Measurements from ENCODE around the gene APOBEC3G.
"Not testable (repeated sequence)": the region's sequence is repeated elsewhere in the genome, so short reads cannot be mapped to it uniquely, and the experiment has no call there.

APOBEC3G gene

GRCh38 chr22:39077026-39077840 is at the start of gene APOBEC3G:
APOBEC3G (plus strand) TSS chr22:39077275; CDS start chr22:39077362, 87 bp downstream.
- DNase-seq, result not testable (repeated sequence)

- no peak for DNase-seq
These were observed 49.4 kb upstream of the APOBEC3G start for GRCh38 chr22:39027717-39028116.

GRCh38 chr22:39028281-39028680 is 48.8 kb upstream of the APOBEC3G start:
- DNase-seq, result no peak

- no peak for DNase-seq
These were observed 47.8 kb upstream of the APOBEC3G start for GRCh38 chr22:39029227-39029626.

- DNase-seq, result no peak
These were observed 46.4 kb upstream of the APOBEC3G start for GRCh38 chr22:39030705-39031104.

DNA sequence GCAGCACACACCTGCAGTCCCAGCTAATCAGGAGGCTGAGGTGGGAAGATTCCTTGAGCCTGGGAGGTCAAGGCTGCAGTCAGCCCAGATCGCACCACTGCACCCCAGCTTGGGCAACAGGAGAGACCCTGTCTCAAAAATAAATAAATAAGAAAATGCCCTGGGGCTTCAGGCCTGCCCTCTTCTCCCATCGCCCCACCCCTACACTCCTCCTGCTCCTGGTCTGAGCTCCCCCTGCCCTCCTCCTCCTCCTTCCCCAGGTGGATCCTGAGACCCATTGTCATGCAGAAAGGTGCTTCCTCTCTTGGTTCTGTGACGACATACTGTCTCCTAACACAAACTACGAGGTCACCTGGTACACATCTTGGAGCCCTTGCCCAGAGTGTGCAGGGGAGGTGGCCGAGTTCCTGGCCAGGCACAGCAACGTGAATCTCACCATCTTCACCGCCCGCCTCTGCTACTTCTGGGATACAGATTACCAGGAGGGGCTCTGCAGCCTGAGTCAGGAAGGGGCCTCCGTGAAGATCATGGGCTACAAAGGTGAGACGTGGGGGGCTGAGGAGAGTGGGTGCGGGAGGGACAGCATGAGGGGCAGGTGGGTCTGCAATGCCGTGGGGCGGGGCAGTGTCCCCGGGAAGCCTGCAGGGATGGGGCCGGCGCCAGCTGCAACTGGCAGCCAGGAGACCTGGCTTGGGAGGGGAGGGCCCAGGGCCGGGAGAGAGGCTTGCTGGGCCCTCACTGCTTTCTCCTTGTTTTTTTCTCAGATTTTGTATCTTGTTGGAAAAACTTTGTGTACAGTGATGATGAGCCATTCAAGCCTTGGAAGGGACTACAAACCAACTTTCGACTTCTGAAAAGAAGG is 45.4 kb upstream of the APOBEC3G start:
- DNase-seq, result not testable (repeated sequence)

- not testable (repeated sequence) for DNase-seq
These were observed 40.0 kb upstream of the APOBEC3G start for GRCh38 chr22:39037071-39037470.

DNA sequence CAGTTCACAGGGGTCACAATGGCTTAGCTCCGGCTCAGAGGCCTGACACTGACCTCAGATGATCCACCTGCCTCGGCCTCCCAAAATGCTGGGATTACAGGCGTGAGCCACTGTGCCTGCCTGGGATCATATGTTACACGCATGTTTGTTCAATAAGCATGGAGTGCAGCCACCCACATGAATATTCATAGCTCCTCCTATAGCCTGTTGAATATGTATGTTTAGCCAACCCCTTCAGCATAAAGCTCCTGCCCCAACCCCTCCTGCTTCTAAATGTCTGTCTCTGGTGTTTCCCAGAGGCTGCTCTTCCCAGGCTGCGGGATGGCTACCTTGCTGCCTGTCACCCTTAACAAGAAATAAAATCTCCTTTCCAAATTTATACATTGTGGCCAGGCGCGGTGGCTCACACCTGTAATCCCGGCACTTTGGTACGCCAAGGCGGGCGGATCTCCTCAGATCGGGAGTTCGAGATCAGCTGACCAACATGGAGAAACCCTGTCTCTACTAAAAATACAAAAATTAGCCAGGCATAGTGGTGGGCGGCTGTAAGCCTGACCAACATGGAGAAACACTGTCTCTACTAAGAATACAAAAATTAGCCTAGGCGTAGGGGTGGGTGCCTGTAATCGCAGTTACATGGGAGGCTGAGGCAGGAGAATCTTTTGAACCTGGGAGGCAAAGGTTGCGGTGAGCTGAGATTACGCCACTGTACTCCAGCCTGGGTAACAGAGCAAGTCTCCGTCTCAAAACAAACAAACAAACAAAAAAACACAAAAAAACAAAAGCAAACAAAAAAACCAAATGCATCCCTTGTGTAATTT is 37.6 kb upstream of the APOBEC3G start:
- DNase-seq, result no peak

DNA sequence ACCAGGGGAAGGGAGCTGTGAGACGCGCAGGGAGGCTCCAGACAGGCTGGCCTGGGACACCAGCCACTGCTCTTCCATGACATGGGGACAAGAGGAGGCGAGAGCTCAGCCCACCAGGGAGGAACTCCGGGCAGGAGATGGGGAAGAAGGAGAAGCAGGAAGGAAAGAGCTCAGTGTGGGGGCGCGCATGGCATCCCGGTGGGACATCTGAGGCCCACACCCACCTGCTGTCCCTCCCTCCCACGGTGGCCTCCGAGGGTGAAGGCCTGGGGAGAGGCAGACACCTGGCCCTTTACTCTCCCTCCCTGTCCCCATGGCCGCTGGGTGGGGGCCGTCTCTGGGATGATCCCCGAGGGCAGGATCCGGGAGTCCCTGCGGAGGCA is 36.9 kb upstream of the APOBEC3G start:
- DNase-seq, result not testable (repeated sequence)

DNA sequence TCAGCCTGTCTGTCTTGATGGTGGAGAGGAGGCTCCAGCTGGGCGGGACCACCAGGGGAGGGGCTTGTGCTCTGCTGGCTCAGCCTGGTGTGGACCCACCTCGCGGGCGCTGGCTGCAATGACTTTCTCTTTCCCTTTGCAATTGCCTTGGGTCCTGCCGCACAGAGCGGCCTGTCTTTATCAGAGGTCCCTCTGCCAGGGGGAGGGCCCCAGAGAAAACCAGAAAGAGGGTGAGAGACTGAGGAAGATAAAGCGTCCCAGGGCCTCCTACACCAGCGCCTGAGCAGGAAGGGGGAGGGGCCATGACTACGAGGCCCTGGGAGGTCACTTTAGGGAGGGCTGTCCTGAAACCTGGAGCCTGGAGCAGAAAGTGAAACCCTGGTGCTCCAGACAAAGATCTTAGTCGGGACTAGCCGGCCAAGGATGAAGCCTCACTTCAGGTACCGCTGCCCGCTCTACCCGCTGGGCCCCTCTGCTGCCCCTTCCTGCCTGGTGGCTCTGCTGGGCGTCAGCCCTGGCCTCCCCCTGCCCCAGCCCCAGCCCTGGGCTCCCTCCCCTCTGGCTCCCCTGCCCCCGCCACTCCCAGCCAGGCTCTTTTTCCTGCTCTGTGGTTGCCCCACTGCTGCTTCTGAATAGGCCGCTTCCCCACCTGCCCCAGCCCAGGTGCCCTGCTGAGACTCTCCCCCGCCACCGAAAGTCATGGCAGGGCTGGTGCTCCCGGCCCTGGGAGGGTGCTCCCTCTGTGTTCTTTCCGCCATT is 36.4 kb upstream of the APOBEC3G start, which contains the start of gene APOBEC3F:
TSS of gene APOBEC3F (plus strand) at position 327 of the 759 bp plus-strand sequence. CDS start at position 424, 97 bp downstream.
- not testable (repeated sequence) for DNase-seq

DNA sequence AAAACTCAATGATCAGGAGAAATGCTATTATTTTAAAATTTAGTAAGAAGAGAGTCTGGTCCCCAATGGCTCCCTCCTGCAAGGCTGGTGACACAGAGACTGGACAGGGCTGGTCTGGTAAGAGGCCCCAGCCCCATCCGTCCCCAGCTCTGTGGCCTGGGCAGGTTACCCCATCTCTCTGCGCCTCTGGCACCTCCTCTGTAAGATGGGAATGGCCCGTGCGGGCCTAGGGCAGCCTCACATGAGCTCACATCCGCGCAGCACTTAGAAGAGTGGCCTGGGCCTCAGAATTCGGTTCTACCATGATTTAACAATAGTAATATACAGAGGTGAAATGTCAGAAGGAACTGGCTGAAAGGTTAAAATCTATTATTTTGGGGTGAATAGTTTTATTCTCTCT is 35.2 kb upstream of the APOBEC3G start:
- DNase-seq, result no peak

DNA sequence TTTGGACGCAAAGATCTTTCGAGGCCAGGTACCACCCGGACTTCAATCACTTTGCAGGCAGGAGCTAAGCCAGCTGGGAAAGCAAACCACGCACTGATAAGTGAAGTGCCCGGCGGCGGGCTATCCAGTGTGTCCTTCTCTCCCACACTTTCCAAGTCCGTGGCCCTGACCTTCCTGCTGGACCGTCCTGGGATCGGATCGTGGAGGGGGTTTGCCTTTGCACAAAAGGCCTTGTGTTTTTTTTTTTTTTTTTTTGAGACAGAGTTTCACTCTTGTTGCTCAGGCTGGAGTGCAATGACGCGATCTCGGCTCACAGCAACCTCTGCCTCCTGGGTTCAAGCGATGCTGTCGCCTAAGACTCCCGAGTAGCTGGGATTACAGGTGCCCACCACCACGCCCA is 34.0 kb upstream of the APOBEC3G start:
- DNase-seq, result not testable (repeated sequence)

DNA sequence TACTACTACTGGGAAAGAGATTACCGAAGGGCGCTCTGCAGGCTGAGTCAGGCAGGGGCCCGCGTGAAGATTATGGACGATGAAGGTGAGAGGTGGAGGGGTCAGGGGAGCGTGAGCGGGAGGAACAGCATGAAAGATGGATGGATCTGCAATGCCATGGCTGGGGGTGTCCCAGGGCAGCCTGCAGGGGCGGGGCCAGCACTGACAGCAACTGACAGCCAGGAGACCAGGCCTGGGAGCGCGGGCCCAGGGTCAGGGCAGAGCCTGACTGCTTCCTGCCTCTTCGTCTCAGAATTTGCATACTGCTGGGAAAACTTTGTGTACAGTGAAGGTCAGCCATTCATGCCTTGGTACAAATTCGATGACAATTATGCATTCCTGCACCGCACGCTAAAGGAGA is 31.9 kb upstream of the APOBEC3G start:
- not testable (repeated sequence) for DNase-seq

GRCh38 chr22:39049486-39049885 is 27.6 kb upstream of the APOBEC3G start:
- not testable (repeated sequence) for DNase-seq

DNA sequence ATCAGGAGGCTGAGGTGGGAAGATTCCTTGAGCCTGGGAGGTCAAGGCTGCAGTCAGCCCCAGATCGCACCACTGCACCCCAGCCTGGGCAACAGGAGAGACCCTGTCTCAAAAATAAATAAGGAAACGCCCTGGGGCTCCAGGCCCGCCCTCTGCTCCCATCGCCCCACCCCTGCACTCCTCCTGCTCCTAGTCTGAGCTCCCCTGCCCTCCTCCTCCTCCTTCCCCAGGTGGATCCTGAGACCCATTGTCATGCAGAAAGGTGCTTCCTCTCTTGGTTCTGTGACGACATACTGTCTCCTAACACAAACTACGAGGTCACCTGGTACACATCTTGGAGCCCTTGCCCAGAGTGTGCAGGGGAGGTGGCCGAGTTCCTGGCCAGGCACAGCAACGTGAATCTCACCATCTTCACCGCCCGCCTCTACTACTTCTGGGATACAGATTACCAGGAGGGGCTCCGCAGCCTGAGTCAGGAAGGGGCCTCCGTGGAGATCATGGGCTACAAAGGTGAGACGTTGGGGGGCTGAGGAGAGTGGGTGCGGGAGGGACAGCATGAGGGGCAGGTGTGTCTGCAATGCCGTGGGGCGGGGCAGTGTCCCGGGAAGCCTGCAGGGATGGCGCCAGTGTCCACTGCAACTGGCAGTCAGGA is 25.1 kb upstream of the APOBEC3G start:
- not testable (repeated sequence) for DNase-seq

DNA sequence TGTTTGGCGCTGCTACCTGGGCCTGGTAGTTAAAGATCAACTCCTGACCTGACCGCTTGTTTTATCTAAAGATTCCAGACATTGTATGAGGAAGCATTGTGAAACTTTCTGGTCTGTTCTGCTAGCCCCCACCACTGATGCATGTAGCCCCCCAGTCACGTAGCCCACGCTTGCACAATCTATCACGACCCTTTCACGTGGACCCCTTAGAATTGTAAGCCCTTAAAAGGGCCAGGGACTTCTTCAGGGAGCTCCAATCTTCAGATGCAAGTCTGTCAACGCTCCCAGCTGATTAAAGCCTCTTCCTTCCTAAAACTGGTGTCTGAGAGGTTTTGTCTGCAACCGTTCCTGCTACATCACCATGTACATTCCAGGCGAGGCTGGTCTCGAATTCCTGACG is 21.4 kb upstream of the APOBEC3G start:
- no peak for DNase-seq

DNA sequence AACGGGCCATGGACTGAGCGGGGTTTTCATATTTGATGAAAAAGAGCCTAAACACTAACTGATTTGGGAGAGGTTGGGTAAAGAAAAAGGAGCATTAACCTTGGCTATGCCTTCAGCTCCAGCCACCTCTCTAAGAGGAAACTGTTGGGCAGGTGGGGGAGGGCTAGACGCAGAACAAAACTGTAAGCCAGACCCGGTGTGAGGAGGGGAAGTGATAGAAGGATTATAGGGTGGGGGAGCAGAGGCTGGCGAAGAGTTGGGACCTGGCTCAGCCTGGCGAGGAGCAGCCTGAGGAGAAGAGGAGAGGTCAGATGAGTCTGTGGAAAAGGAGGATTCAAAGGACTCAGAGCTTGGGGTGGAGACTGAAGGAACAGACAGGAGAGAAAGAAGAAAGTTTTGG is 15.8 kb upstream of the APOBEC3G start:
- DNase-seq, result not testable (repeated sequence)

DNA sequence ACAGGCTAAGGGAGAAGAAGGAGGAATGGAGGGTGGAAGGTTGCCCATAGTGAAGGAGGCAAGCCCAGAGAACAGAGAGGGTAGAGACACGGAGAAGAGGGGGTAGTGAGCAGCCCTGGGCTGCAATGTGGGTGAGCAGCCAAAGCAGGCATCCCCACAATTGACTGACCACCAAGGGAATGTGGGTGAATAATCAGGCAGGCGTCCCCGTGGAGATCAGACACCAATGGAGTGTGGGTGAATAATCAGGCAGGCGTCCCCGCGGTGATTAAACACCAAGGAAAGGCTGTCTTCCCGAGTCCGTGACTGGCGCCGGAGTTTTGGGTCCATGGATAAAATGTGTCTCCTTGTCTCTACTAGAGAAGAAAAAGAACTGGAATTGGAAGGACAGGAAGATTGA is 15.1 kb upstream of the APOBEC3G start:
- DNase-seq, result not testable (repeated sequence)

GRCh38 chr22:39063904-39064303 is 13.2 kb upstream of the APOBEC3G start:
- not testable (repeated sequence) for DNase-seq

GRCh38 chr22:39066442-39067276 is 10.4 kb upstream of the APOBEC3G start:
- DNase-seq, result not testable (repeated sequence)

Data from NCI-H2081 (cell line).